GM12878 (cell line): ENCODE data around the gene PGK1. TPM values are rescaled to one million over a fixed set of nuclear protein-coding genes. Genes with fewer than 3 reads are reported as not detected.

Experiments
- ATAC-seq: fragments of 200-7000 bp; cut with Tn5 transposase; 3 replicates; pipeline ENCODE4 v1.9.1; 2020; ENCODE audit warnings: mild to moderate bottlenecking, moderate library complexity
- BruUV-seq: library from RNA; stranded (reverse); fragments of 400-500 nt; replicated peaks from 2 replicates; lab custom pipeline; 2021; lab: Mats Ljungman, UMichigan
- CTCF ChIA-PET: fragments of 300-600 bp; sonication (Branson Sonifier 250); formaldehyde crosslinking; extraction: SDS; loops from one replicate; lab custom pipeline; 2021; ENCODE audit warnings: inconsistent platforms; lab: Yijun Ruan, JAX
- POLR2A ChIA-PET: fragments of 350-600 bp; formaldehyde crosslinking; extraction: SDS; loops from one replicate; lab custom pipeline; 2021; ENCODE audit warnings: inconsistent platforms; lab: Charles Lee
- RAD21 ChIA-PET: fragments of 300-600 bp; sonication (Branson Sonifier 250); formaldehyde crosslinking; loops from one replicate; lab custom pipeline; 2023; ENCODE audit warnings: antibody characterized with exemption; ENCODE audit not compliant: unreplicated experiment; lab: Charles Lee
- SMC1A ChIA-PET: fragments of 300-600 bp; sonication (Branson Sonifier 250); formaldehyde crosslinking; loops from one replicate; lab custom pipeline; 2023; ENCODE audit not compliant: unreplicated experiment, uncharacterized antibody; lab: Charles Lee
- DNase-seq: peaks from one replicate; pipeline ENCODE4 v3.0.0-alpha.2; 2011; ENCODE audit warnings: low read depth, low spot score
- FAIRE-seq: peaks from 3 replicates; lab custom pipeline; 2011; peaks lifted over from hg19 to GRCh38; lab: Jason Lieb, UNC
- H2AFZ ChIP-seq: 2 replicates; pipeline ENCODE4 v1.6.0; 2011; ENCODE audit warnings: low read depth, low read length, control low read depth; ENCODE audit not compliant: control insufficient read depth
- H3K27ac ChIP-seq: 2 replicates; pipeline ENCODE4 v1.5.1; 2011; ENCODE audit warnings: control low read depth; ENCODE audit not compliant: control insufficient read depth, insufficient read depth
- H3K27me3 ChIP-seq, 2 experiments: replicated peaks in 1 of 2; 2 replicates each; pipeline versions ENCODE4 v1.6.0 to v1.6.1; 2011; ENCODE audit warnings: low read length in 1 of 2; ENCODE audit not compliant: control insufficient read depth in 2 of 2, insufficient read depth in 2 of 2
- H3K36me3 ChIP-seq, 2 experiments: 2 replicates each; pipeline ENCODE4 v1.5.1; 2011; ENCODE audit warnings: low read length in 1 of 2; ENCODE audit not compliant: control insufficient read depth in 2 of 2, insufficient read depth in 2 of 2
- H3K4me1 ChIP-seq: 2 replicates; pipeline ENCODE4 v1.6.1; 2011; ENCODE audit warnings: mild to moderate bottlenecking, low read length, moderate library complexity, mixed read lengths; ENCODE audit not compliant: control insufficient read depth, insufficient read depth
- H3K4me2 ChIP-seq: 2 replicates; pipeline ENCODE4 v1.6.0; 2011; ENCODE audit warnings: control low read depth; ENCODE audit not compliant: control insufficient read depth, insufficient read depth
- H3K4me3 ChIP-seq: fragments of 200-600 bp; sonication (generic); 2 replicates; pipeline ENCODE4 v1.5.1; 2016
- H3K79me2 ChIP-seq: 2 replicates; pipeline ENCODE4 v1.6.0; 2011; ENCODE audit warnings: low read length; ENCODE audit not compliant: control insufficient read depth, insufficient read depth
- H3K9ac ChIP-seq: 2 replicates; pipeline ENCODE4 v1.8.0; 2011; ENCODE audit warnings: low read length, control low read depth, mixed read lengths; ENCODE audit not compliant: control insufficient read depth, insufficient read depth
- H3K9me3 ChIP-seq: replicated peaks from 3 replicates; pipeline ENCODE4 v1.5.1; 2011; ENCODE audit warnings: mild to moderate bottlenecking, low read length; ENCODE audit not compliant: control insufficient read depth, insufficient read depth
- H4K20me1 ChIP-seq: 2 replicates; pipeline ENCODE4 v1.6.0; 2011; ENCODE audit not compliant: control insufficient read depth, insufficient read depth
- BCLAF1 ChIP-seq: fragments of 450-650 bp; IDR thresholded peaks from 2 replicates; pipeline ENCODE4 v1.6.1; 2017; ENCODE audit warnings: antibody characterized with exemption, mild to moderate bottlenecking, moderate library complexity
- BRCA1 ChIP-seq: IDR thresholded peaks from 2 replicates; pipeline ENCODE4 v1.6.1; 2011; ENCODE audit warnings: low read depth, low read length, improper control_type of control experiment
- CBX5 ChIP-seq: sonication (generic); IDR thresholded peaks from 2 replicates; pipeline ENCODE4 v1.6.1; 2016; ENCODE audit warnings: low read depth, moderate library complexity, mild to moderate bottlenecking, inconsistent platforms
- CREM ChIP-seq: IDR thresholded peaks from 2 replicates; pipeline ENCODE4 v1.6.1; 2014; ENCODE audit warnings: antibody characterized with exemption, low read depth
- FOS ChIP-seq: IDR thresholded peaks from 3 replicates; pipeline ENCODE4 v1.6.1; 2011; ENCODE audit warnings: borderline replicate concordance; ENCODE audit not compliant: insufficient read length; ENCODE audit errors: extremely low read depth
- GABPA ChIP-seq: IDR thresholded peaks from 2 replicates; pipeline ENCODE4 v1.6.1; 2014; ENCODE audit warnings: antibody characterized with exemption, low read depth, mild to moderate bottlenecking, inconsistent platforms
- HDAC6 ChIP-seq: fragments of 200-600 bp; sonication (generic); IDR thresholded peaks from one replicate; pipeline ENCODE4 v1.8.0; 2017; ENCODE audit warnings: antibody characterized with exemption; ENCODE audit not compliant: unreplicated experiment
- KLF5 ChIP-seq: fragments of 450-650 bp; IDR thresholded peaks from 2 replicates; pipeline ENCODE4 v1.6.1; 2014; ENCODE audit warnings: mild to moderate bottlenecking; ENCODE audit not compliant: partially characterized antibody
- MTA3 ChIP-seq: IDR thresholded peaks from 2 replicates; pipeline ENCODE4 v1.6.1; 2012; ENCODE audit warnings: low read length, inconsistent platforms, borderline replicate concordance
- NKRF ChIP-seq: fragments of 450-650 bp; conservative IDR thresholded peaks from 2 replicates; pipeline ENCODE4 v1.6.1; 2017; ENCODE audit warnings: mild to moderate bottlenecking, moderate library complexity
- PBX3 ChIP-seq: IDR thresholded peaks from 2 replicates; pipeline ENCODE4 v1.6.1; 2011; ENCODE audit warnings: mild to moderate bottlenecking, low read depth, low read length, moderate library complexity; ENCODE audit not compliant: insufficient replicate concordance
- TCF12 ChIP-seq: IDR thresholded peaks from 2 replicates; pipeline ENCODE4 v1.6.1; 2011; ENCODE audit warnings: low read depth, mild to moderate bottlenecking, low read length
- ZBTB40 ChIP-seq: fragments of 450-650 bp; IDR thresholded peaks from 2 replicates; pipeline ENCODE4 v1.6.1; 2016; ENCODE audit warnings: mild to moderate bottlenecking, moderate library complexity, borderline replicate concordance
- WGBS: methylation state at CpG from one replicate; pipeline ENCODE4 v1.1.6; 2016; ENCODE audit warnings: low lambda C conversion rate; ENCODE audit not compliant: insufficient replicate concordance, insufficient coverage; ENCODE audit errors: missing lambda C conversion rate; 5-methylcytosine and 5-hydroxymethylcytosine counted together
- in situ Hi-C: fragments of 300-500 bp; cut with MboI; formaldehyde crosslinking; loops from 9 replicates; pipeline ENCODE4 v1.14.3; 2018; ENCODE audit warnings: mixed read lengths
- intact Hi-C: fragments of 100-400 bp; cut with micrococcal nuclease; formaldehyde crosslinking; loops from one replicate; pipeline ENCODE4 v1.14.2; 2022; ENCODE audit not compliant: unreplicated experiment
- polyA plus RNA-seq, 11 experiments: library from polyadenylated mRNA; depleted of rRNA in 4 of 11; unstranded in 6 of 11; stranded (reverse) in 5 of 11; fragments of >200 nt; fragmentation: Nextera tagmentation in 4 of 11; fragmentation: Illumina TruSeq in 1 of 11; extraction: Ambion mirVana in 4 of 11; extraction: Trizol in 1 of 11; gene quantifications; 1 replicate in 1 of 11; 2 replicates in 10 of 11; pipeline versions ENCODE4 v1.2.1 to v1.2.3, GENCODE V29; 2011 to 2016; ENCODE audit warnings: inconsistent platforms in 2 of 11, missing spikeins in 2 of 11, low read depth in 1 of 11
- total RNA-seq, 4 experiments: library from RNA; depleted of rRNA in 3 of 4; stranded (reverse); fragments of >200 nt in 3 of 4; fragmentation: Illumina TruSeq in 1 of 4; extraction: Trizol in 1 of 4; gene quantifications; 2 replicates each; pipeline versions ENCODE4 v1.2.1 to v1.2.3, GENCODE V29; 2013 to 2021

The PGK1 gene
- total and polyA plus RNA-seq, 10 of the 15 experiments (the other 5 are each of a cell fraction or from before 2014, with no cell fraction given): 370 to 1,825 (median 629) TPM

GRCh38 chrX:78075787-78076389 is 28.2 kb upstream of the PGK1 start:
- FAIRE-seq (no peak), ATAC-seq (no peak), DNase-seq (no peak)
- SMC1A ChIA-PET: interaction anchor here (1.0 kb wide), 1 partner anchor 10 kb away, joined by 3 read pairs; no protein-coding TSS in a partner anchor
- no TSS peak for BruUV-seq
- intact Hi-C loops: no loop called here
- Histone ChIP-seq H3K9me3 (peaks cover 3% of the 10 kb centered on the region; the same call in 1 of the 3 replicates), H2AFZ (no peak overlapping the region), H3K4me3 (no peak overlapping the region), H3K36me3 (no peaks in the 10 kb centered on the region), H3K27ac (no peak overlapping the region), H3K4me2 (no peak overlapping the region), H4K20me1 (no peaks in the 10 kb centered on the region), H3K4me1 (no peaks in the 10 kb centered on the region), H3K9ac (no peak overlapping the region), H3K79me2 (no peaks in the 10 kb centered on the region), H3K27me3 (no peaks in the 10 kb centered on the region)
- 62% methylated on average over 5 of the region's 5 CpGs for WGBS
- POLR2A ChIA-PET: no interaction called here
- RAD21 ChIA-PET: no interaction called here
- in situ Hi-C loops: no loop called here
- CTCF ChIA-PET: interaction anchor here (1.2 kb wide), 1 partner anchor 11 kb away, joined by 4 read pairs; no protein-coding TSS in a partner anchor
- TF ChIP-seq BRCA1 (no peak), CBX5 (no peak), KLF5 (no peak), PBX3 (no peak), NKRF (no peak), GABPA (no peak), CREM (no peak), TCF12 (no peak), BCLAF1 (no peak), HDAC6 (no peak), MTA3 (no peak), FOS (no peak), ZBTB40 (no peak)
